Smooth muscle cell of the coronary artery (primary cell): Measurements from ENCODE around the gene ZNF219. TPM values are rescaled to one million over a fixed set of nuclear protein-coding genes. Genes with fewer than 3 reads are reported as not detected.

Source experiments
- total RNA-seq: library from RNA; depleted of rRNA; stranded (reverse); fragments of >200 nt; gene quantifications from 2 replicates; pipeline ENCODE4 v1.2.3, GENCODE V29; 2014; ENCODE audit warnings: low replicate concordance

The ZNF219 gene
- total RNA-seq = 1.8 and 2.3 TPM in 2 replicates

DNA sequence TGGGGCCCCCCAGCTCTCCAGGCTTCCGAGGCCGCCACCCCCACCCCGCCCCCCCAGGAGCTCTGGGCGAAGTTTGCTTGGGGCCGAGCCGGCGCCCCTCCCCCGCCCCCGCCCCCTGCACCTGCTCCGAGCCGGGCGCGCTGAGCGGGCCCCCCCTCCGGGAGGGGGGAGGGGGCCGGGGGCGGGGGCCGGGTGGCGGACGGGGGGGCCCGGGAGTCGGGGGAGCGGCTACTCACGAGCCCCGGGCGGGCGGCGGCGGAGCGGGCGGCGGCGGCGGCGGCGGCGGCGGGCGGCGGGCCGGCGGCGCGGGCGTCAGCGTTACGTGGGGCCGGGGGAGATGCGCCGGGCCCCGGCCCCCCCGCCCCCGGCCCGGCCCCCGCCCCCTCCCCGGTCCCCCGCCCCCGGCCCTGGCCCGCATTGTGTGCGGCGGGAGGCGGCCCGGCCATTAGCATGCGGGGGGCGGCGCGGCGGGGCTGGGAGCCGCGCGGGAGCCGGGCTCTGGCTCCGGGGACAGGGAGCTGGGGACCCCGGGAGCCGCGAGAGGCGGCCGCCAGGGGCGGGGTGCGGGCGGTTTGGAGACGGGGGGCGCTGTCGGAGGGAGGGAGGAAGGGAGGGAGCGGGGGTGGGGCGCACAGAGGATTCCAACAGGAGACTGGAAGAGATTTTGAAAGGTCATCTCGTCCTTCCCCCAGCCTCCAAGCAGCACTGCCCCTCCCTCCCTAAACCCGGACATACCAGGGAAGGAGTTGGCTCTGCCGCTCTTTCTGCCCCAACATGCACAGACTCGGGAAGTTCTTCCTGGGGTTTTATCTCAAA lies at the start of gene ZNF219:
Gene ZNF219, minus strand, starts transcription at position 580 of the 816 bp plus-strand sequence. CDS start 5,064 bp downstream, outside the sequence.

DNA sequence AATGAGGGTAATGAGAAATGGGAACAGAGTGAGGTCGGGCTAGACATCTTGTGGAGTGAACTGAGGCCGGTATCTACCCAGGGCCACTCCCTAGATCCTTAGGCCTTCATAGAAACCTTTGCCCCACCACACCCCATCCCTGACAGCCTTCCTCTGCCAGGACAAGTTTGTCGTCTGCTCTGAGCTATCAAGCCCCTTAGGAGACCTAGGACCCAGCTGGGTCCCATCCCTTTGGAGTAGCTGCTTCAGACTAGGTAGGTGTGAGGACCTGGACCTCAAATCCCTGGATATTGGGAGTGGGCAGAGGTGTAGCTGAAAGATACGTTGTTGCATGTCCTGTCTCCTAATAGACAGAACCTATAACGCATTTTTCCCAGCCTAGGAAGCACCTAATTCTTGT lies 2.5 kb upstream of the ZNF219 start, which contains the start of gene TMEM253:
Gene TMEM253, plus strand, starts transcription at position 136 of the 400 bp plus-strand sequence. CDS start 278 bp downstream, outside the sequence.

DNA sequence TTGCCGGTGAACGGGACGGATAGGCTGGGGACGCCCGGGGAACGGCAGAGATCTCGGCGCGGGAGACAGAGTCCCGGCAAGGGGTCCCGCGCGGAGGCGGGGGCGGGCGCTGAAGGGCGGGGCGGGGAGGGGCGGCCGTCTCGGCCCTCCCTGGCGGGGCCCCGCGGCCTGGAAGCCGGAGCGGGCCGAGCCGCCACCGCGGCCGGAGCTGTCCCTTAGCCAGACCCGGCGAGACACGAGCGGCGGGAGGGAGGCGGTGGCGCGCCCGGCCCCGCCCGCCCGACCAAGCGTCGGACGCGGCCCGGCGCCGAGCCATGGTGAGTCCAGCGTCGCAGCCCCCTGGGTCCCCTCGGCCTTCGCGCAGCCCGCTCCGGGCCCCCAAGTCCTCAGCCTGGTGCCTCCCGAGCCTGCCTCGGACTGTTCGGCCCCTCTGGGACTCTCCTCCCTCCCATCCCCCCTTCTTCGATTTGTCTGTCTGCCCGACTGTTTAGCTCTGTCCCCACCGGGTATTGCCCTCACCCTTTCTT lies 28.3 kb downstream of the ZNF219 start, which contains the start of gene ARHGEF40:
Gene ARHGEF40, plus strand, starts transcription at position 222 of the 527 bp plus-strand sequence. Its CDS starts 93 bp downstream, at position 315.

GRCh38 chr14:21057803-21058675 lies 40.4 kb downstream of the ZNF219 start, which contains the start of gene RNASE8:
RNASE8 (plus strand) TSS chr14:21057822; CDS start chr14:21057893, 71 bp downstream.

GRCh38 chr14:21041676-21042433 lies 56.6 kb downstream of the ZNF219 start, which contains the start of gene RNASE7:
RNASE7 (plus strand) TSS chr14:21042362; CDS start chr14:21042993, 631 bp downstream.

Other genes with a start within 250 kb of the ZNF219 start
- not detected in 2 replicates for gene RNASE3, start 207.3 kb downstream of the ZNF219 start, total RNA-seq
- not detected in 2 replicates for gene RNASE2, start 143.2 kb downstream of the ZNF219 start, total RNA-seq
- gene METTL17, start 108.7 kb downstream of the ZNF219 start, total RNA-seq = 19.3 and 27.7 TPM in 2 replicates
- 1.3 TPM in 1 of 2 replicates, not detected in the other for gene SLC39A2, start 99.4 kb downstream of the ZNF219 start, total RNA-seq
- 1.9 and 2.3 TPM in 2 replicates for gene NDRG2, start 73.6 kb downstream of the ZNF219 start, total RNA-seq
- gene TPPP2, start 68.4 kb downstream of the ZNF219 start, total RNA-seq = not detected in 2 replicates
- gene RNASE13, start 63.8 kb downstream of the ZNF219 start, total RNA-seq = not detected in 2 replicates
- gene RNASE7, start 56.3 kb downstream of the ZNF219 start, total RNA-seq = not detected in 2 replicates
- not detected in 2 replicates for gene RNASE8, start 40.8 kb downstream of the ZNF219 start, total RNA-seq
- gene ARHGEF40, start 28.4 kb downstream of the ZNF219 start, total RNA-seq = 26.4 and 32.6 TPM in 2 replicates
- gene TMEM253, start 2.4 kb upstream of the ZNF219 start, total RNA-seq = 0.08 TPM in 1 of 2 replicates, not detected in the other
- not detected in 2 replicates for gene OR5AU1, start 57.4 kb upstream of the ZNF219 start, total RNA-seq
- 607 and 733 TPM in 2 replicates for gene HNRNPC, start 170.8 kb upstream of the ZNF219 start, total RNA-seq
- under 0.01 TPM in 1 of 2 replicates, not detected in the other for gene RPGRIP1, start 181.4 kb upstream of the ZNF219 start, total RNA-seq